ENCODE results near the gene STX1B. TPM values are rescaled to one million over a fixed set of nuclear protein-coding genes. Genes with fewer than 3 reads are reported as not detected.
"Not testable (repeated sequence)": the region's sequence is repeated elsewhere in the genome, so short reads cannot be mapped to it uniquely, and the experiment has no call there.

Gene STX1B
- total RNA-seq, 1 experiment from 2014 or later = 11.0 TPM

GRCh38 chr16:30941600-30942425 is 68.6 kb downstream of the STX1B start:
- H4K5ac ChIP-seq (ENCODE audit: insufficient read length, low read depth, low read length) = no peak overlapping the region
- H3K79me1 ChIP-seq (ENCODE audit: insufficient read depth, low read depth, low read length, poor library complexity, severe bottlenecking) = no peaks in the 10 kb centered on the region
- no peak overlapping the region for H2BK5ac ChIP-seq (ENCODE audit: insufficient read length, low read length)
- Mint-ChIP-seq H3K36me3 (ENCODE audit: insufficient read depth in 1 of 3, low read depth in 3 of 3) (peaks cover 36 to 69% (median 56%) of the 10 kb centered on the region in 3 experiments; a peak in 6 of 7 replicates), H3K27me3 (ENCODE audit: low read depth) (no peaks in the 10 kb centered on the region), H3K9me3 (no peaks in the 10 kb centered on the region; a peak in 1 of 5 replicates), H3K27ac (peak overlapping the region in 1 of 3 experiments; percentile 91; a peak in 1 of 7 replicates), H3K4me1 (peaks cover 12 to 21% of the 10 kb centered on the region in 2 experiments), H3K4me3 (no peak overlapping the region)
- H3K27me3 ChIP-seq (ENCODE audit: insufficient read depth, low read length) = no peaks in the 10 kb centered on the region
- no peak overlapping the region for H2AK5ac ChIP-seq (ENCODE audit: insufficient read length, low read length)
- H3K27ac ChIP-seq (ENCODE audit: insufficient read length, low read depth, low read length) = no peak overlapping the region
- H3K18ac ChIP-seq (ENCODE audit: insufficient read length, low read depth, low read length) = no peak overlapping the region
- no peak overlapping the region for H4K91ac ChIP-seq (ENCODE audit: insufficient read length, low read depth, low read length)
- no peak overlapping the region for H3K14ac ChIP-seq (ENCODE audit: insufficient read depth, low read length)
- no peak overlapping the region for H3K23ac ChIP-seq (ENCODE audit: insufficient read length, low read depth, low read length)
- no peaks in the 10 kb centered on the region for H3K9me3 ChIP-seq (ENCODE audit: control insufficient read depth, low read depth, low read length)
- H4K20me1 ChIP-seq (ENCODE audit: control insufficient read depth, insufficient read depth, insufficient read length) = no peaks in the 10 kb centered on the region
- no peak overlapping the region for H3K56ac ChIP-seq (ENCODE audit: insufficient read length, low read depth, low read length)
- H3T11ph ChIP-seq (ENCODE audit: low read length) = no peak overlapping the region
- H4K8ac ChIP-seq (replicated peaks; ENCODE audit: insufficient read length, low read depth, low read length) = no peak overlapping the region
- no peak overlapping the region for H2BK15ac ChIP-seq (ENCODE audit: low read depth, low read length)
- no peaks in the 10 kb centered on the region for H3K23me2 ChIP-seq (ENCODE audit: insufficient read length, low read depth, low read length, poor library complexity, severe bottlenecking)
- peaks cover 2% of the 10 kb centered on the region; the same call in 1 of the 2 replicates for H3K4me1 ChIP-seq (ENCODE audit: insufficient read depth, low read length)
- TF ChIP-seq CTCF (conservative IDR thresholded peaks at IDR 0.05) = peak; percentile 89
- no CpG with 5 or more reads among the region's 15 CpGs for WGBS (ENCODE audit: extremely low coverage, insufficient read length, low lambda C conversion rate)
- H3K9ac ChIP-seq (ENCODE audit: extremely low read depth, insufficient read length, low read length) = no peak overlapping the region
- no peak overlapping the region for H2BK20ac ChIP-seq (ENCODE audit: low read depth, low read length, poor library complexity, severe bottlenecking)
- H3K4me2 ChIP-seq (ENCODE audit: insufficient read depth, insufficient read length, low read length) = no peak overlapping the region
- peak; percentile 90 for DNase-seq
- H2BK12ac ChIP-seq (ENCODE audit: insufficient read length, low read depth, low read length) = no peak overlapping the region
- no peaks in the 10 kb centered on the region for H3K79me2 ChIP-seq (ENCODE audit: insufficient read depth, low read length)
- H2BK120ac ChIP-seq (ENCODE audit: low read depth, low read length, poor library complexity, severe bottlenecking) = no peak overlapping the region
- H3K4ac ChIP-seq (ENCODE audit: low read depth, low read length) = no peak overlapping the region
- H2AFZ ChIP-seq (ENCODE audit: low read length) = no peak overlapping the region

GRCh38 chr16:30939571-30939970 is 70.9 kb downstream of the STX1B start:
- H3K23ac ChIP-seq (ENCODE audit: insufficient read length, low read depth, low read length); H3K27me3 Mint-ChIP-seq (ENCODE audit: low read depth); H3K9me3 Mint-ChIP-seq; H3K27ac ChIP-seq (ENCODE audit: insufficient read length, low read depth, low read length); H3K27me3 ChIP-seq (ENCODE audit: insufficient read depth, low read length); H2AFZ ChIP-seq (ENCODE audit: low read length); H3K9me3 ChIP-seq (ENCODE audit: control insufficient read depth, low read depth, low read length); H3K79me2 ChIP-seq (ENCODE audit: insufficient read depth, low read length); H2BK15ac ChIP-seq (ENCODE audit: low read depth, low read length); H3K56ac ChIP-seq (ENCODE audit: insufficient read length, low read depth, low read length); H3K79me1 ChIP-seq (ENCODE audit: insufficient read depth, low read depth, low read length, poor library complexity, severe bottlenecking); H3K14ac ChIP-seq (ENCODE audit: insufficient read depth, low read length); H3K4ac ChIP-seq (ENCODE audit: low read depth, low read length); DNase-seq; H3K9ac ChIP-seq (ENCODE audit: extremely low read depth, insufficient read length, low read length); H2BK120ac ChIP-seq (ENCODE audit: low read depth, low read length, poor library complexity, severe bottlenecking); H3K27ac Mint-ChIP-seq; H3T11ph ChIP-seq (ENCODE audit: low read length); H2BK20ac ChIP-seq (ENCODE audit: low read depth, low read length, poor library complexity, severe bottlenecking); H2BK5ac ChIP-seq (ENCODE audit: insufficient read length, low read length); H4K20me1 ChIP-seq (ENCODE audit: control insufficient read depth, insufficient read depth, insufficient read length); H3K4me1 ChIP-seq (ENCODE audit: insufficient read depth, low read length); H3K23me2 ChIP-seq (ENCODE audit: insufficient read length, low read depth, low read length, poor library complexity, severe bottlenecking); H4K8ac ChIP-seq (replicated peaks; ENCODE audit: insufficient read length, low read depth, low read length); H4K91ac ChIP-seq (ENCODE audit: insufficient read length, low read depth, low read length); H3K4me3 Mint-ChIP-seq; H3K18ac ChIP-seq (ENCODE audit: insufficient read length, low read depth, low read length); H2AK5ac ChIP-seq (ENCODE audit: insufficient read length, low read length); H4K5ac ChIP-seq (ENCODE audit: insufficient read length, low read depth, low read length); H2BK12ac ChIP-seq (ENCODE audit: insufficient read length, low read depth, low read length); H3K4me2 ChIP-seq (ENCODE audit: insufficient read depth, insufficient read length, low read length): not testable (repeated sequence)
- peaks cover 15 to 23% of the 10 kb centered on the region in 2 experiments for H3K4me1 Mint-ChIP-seq
- no CpG with 5 or more reads among the region's 8 CpGs for WGBS (ENCODE audit: extremely low coverage, insufficient read length, low lambda C conversion rate)
- H3K36me3 Mint-ChIP-seq (ENCODE audit: insufficient read depth in 1 of 3, low read depth in 3 of 3) = peaks cover 44 to 68% (median 61%) of the 10 kb centered on the region in 3 experiments
